DMS 273 (cell line): Measurements from ENCODE around the gene LAMB2.

Source experiments
- DNase-seq: peaks from one replicate; lab custom pipeline; 2025; ENCODE audit not compliant: unreplicated experiment; lab: John Stamatoyannopoulos, UW

LAMB2 gene

GRCh38 chr3:49076646-49077045 is 56.2 kb downstream of the LAMB2 start:
- DNase-seq = no peak

GRCh38 chr3:49076116-49076515 is 56.7 kb downstream of the LAMB2 start:
- DNase-seq = no peak
